Measurements from ENCODE around the gene DMRTA2.
A peak's percentile ranks its signal among the peaks of the same experiment; 100 is the strongest.
"Not testable (repeated sequence)": the region's sequence is repeated elsewhere in the genome, so short reads cannot be mapped to it uniquely, and the experiment has no call there.

The DMRTA2 gene

DNA sequence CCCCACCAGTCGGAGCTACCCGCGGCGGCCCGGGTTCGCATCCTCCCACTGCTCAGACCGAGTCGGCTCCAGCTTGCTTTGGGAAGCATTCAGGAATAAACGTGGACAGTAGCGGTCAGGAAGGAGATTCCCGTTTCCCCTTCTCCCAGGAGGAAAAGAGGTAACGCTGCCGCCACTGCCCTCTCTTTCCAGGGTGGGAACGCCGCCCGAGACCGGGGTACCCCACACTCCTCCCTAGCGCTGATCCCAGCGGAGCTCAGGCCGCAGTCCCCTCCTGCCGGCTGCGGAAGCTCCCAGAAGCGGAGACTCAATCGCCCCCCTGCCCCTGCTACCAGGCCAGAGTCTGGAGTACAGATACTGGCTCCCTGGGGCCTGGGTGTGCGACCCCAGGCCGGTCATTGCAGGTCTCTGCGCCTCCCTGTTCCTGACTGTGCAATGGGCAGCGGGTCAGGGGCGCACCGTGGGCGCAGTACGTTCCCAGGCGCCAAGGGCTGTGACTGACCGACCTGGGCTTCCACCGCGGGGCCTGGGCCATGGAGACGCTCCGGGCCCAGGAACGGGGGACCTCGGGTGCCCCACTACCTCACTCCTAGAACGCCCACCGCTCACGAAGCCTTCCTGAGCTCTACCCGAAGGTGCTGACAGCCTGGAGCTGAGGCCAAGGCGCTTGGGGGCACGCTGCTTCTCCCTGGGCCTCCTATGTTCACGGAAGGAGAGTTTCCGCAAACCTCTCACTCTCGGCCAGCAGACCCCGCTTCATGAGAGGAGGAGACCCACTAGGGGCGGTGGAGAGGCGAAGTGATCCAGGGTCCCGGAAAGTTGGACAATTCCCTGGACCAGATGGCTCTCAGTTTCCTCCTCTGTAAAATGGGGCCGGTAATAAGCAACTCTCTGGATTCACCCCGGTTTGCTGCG is 7.8 kb downstream of the DMRTA2 start:
- no peak for DNase-seq
- H3K27ac ChIP-seq = no peak overlapping the region
- in situ Hi-C loops (cut with HindIII; ENCODE audit: low pct_ligation_motif_present, low sequenced_read_pairs) = no loop called here
- H3K36me3 ChIP-seq (replicated peaks) = no peaks in the 10 kb centered on the region
- TF ChIP-seq, protein P1, sequence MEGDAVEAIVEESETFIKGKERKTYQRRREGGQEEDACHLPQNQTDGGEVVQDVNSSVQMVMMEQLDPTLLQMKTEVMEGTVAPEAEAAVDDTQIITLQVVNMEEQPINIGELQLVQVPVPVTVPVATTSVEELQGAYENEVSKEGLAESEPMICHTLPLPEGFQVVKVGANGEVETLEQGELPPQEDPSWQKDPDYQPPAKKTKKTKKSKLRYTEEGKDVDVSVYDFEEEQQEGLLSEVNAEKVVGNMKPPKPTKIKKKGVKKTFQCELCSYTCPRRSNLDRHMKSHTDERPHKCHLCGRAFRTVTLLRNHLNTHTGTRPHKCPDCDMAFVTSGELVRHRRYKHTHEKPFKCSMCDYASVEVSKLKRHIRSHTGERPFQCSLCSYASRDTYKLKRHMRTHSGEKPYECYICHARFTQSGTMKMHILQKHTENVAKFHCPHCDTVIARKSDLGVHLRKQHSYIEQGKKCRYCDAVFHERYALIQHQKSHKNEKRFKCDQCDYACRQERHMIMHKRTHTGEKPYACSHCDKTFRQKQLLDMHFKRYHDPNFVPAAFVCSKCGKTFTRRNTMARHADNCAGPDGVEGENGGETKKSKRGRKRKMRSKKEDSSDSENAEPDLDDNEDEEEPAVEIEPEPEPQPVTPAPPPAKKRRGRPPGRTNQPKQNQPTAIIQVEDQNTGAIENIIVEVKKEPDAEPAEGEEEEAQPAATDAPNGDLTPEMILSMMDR (IDR thresholded peaks at IDR 0.05; ENCODE audit: low read depth, low read length, missing control alignments) = peak; percentile 17
- H3K27me3 ChIP-seq (replicated peaks) = peaks cover 67% of the 10 kb centered on the region
- H3K4me3 ChIP-seq (ENCODE audit: low read depth, low read length) = no peak overlapping the region

DNA sequence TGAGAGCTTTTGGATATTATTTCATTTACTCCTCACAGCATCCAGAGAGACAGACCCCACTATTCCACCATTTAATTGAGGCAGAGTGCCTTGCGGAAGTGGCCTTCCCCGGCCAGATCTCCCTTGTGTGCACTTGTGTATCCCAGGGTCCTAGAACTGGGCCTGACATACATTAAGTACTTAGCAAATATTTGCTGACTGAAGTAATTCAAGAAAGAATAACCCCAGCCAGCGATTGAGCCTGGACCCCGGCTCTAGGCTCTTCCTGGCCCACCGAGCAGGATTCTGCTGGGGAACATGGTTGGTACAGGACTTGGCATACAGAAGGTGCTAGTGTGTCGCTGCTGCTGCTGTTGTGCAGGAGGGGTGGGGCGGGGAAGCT is 8.4 kb downstream of the DMRTA2 start:
- in situ Hi-C loops (cut with HindIII; ENCODE audit: low pct_ligation_motif_present, low sequenced_read_pairs) = no loop called here

DNA sequence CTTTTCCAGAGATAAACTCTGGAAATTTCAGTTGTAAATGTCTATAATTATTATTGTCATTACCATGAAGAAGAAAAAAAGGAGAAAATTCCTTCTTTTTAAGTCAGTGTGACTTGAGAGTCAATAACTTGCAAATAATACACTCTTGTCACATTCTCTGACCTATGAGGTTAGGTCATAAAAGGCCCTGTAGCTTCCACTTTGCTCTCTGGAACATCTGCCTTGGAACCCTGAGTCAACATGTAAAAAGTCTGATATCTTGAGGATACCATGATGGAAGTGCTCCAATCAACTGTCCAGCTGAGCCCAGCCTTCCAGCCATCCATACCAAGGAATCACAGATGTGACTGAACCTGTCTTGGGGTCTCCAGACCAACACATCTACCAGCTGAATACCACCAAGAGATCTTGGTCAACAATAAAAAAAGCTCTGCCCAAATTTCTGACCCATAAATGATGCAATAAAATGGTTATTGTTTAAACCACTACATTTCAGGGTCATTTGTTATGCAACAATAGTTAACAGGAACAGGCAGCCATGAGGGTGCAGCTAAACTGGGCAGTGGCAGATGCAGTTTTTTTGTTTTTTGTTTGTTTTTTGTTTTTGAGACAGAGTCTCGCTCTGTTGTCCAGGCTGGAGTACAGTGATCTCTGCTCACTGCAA is 10.3 kb downstream of the DMRTA2 start:
- Histone ChIP-seq H3K27me3 (replicated peaks) (peaks cover 42% of the 10 kb centered on the region), H3K27ac (no peak overlapping the region), H3K36me3 (replicated peaks) (no peaks in the 10 kb centered on the region), H3K4me3 (ENCODE audit: low read depth, low read length) (no peak overlapping the region)
- in situ Hi-C loops (cut with HindIII; ENCODE audit: low pct_ligation_motif_present, low sequenced_read_pairs) = no loop called here
- DNase-seq = no peak
- TF ChIP-seq, protein P1 (IDR thresholded peaks at IDR 0.05; ENCODE audit: low read depth, low read length, missing control alignments) = no peak

More for the DNA sequence above, 8.4 kb downstream of the DMRTA2 start:
- H3K36me3 ChIP-seq (replicated peaks) = no peaks in the 10 kb centered on the region
- no peak overlapping the region for H3K4me3 ChIP-seq (ENCODE audit: low read depth, low read length)
- TF ChIP-seq, protein P1 (IDR thresholded peaks at IDR 0.05; ENCODE audit: low read depth, low read length, missing control alignments) = no peak
- H3K27ac ChIP-seq = no peak overlapping the region
- DNase-seq = no peak
- H3K27me3 ChIP-seq (replicated peaks) = peaks cover 61% of the 10 kb centered on the region

DNA sequence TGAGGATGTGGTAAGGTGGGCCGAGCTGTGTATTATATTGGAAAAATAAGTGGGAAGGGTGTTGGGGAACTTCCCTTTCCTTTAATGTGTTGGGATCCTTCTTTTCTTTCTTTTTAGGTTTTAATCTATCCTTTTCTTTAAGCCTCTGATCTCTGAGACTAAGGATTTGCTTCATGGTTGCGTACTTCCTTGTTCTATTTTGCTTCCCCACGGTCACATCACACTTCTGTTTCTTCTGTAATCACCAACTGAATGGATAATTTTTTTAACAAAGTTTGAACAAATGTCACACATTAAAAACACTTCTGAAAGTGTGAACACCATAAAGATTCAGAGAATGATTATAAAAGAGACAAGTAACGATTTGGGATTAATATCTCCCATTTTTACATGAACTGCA is 17.4 kb downstream of the DMRTA2 start:
- no peak for DNase-seq
- in situ Hi-C loops (cut with HindIII; ENCODE audit: low pct_ligation_motif_present, low sequenced_read_pairs) = no loop called here
- Histone ChIP-seq H3K36me3 (replicated peaks) (no peaks in the 10 kb centered on the region), H3K27me3 (replicated peaks) (no peaks in the 10 kb centered on the region), H3K4me3 (ENCODE audit: low read depth, low read length) (no peak overlapping the region), H3K27ac (no peak overlapping the region)
- TF ChIP-seq, protein P1 (IDR thresholded peaks at IDR 0.05; ENCODE audit: low read depth, low read length, missing control alignments) = no peak

DNA sequence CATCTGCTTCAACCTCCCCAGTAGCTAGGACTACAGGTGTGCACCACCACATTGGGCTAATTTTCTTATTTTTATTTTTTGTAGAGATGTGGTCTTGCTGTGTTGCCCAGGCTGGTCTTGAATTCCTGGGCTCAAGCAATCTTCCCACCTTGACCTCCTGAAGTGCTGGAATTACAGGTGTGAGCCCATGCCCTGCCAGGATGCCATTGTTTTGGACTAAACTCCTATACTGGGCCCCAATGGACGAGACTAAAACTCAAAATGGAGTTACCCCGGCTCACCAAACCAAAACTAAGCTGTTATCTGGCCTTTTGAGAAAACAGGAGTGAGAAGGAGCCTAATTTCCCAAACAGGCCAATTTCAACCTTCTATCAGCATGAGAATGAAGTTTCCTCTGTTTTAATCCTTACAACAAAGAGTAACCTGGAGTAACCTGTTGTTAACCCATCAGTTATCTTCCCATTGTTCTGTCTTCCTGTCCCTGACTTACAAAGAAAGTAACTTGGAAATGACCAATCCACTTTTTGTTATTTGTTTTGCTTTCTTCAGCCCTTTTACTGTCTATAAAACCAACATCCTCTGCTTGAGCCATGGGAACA is 29.6 kb downstream of the DMRTA2 start:
- Histone ChIP-seq H3K27me3 (replicated peaks) (no peaks in the 10 kb centered on the region), H3K4me3 (ENCODE audit: low read depth, low read length) (no peak overlapping the region), H3K36me3 (replicated peaks) (no peaks in the 10 kb centered on the region), H3K27ac (no peak overlapping the region)
- no peak for DNase-seq
- in situ Hi-C loops (cut with HindIII; ENCODE audit: low pct_ligation_motif_present, low sequenced_read_pairs) = no loop called here
- TF ChIP-seq, protein P1 (IDR thresholded peaks at IDR 0.05; ENCODE audit: low read depth, low read length, missing control alignments) = no peak

DNA sequence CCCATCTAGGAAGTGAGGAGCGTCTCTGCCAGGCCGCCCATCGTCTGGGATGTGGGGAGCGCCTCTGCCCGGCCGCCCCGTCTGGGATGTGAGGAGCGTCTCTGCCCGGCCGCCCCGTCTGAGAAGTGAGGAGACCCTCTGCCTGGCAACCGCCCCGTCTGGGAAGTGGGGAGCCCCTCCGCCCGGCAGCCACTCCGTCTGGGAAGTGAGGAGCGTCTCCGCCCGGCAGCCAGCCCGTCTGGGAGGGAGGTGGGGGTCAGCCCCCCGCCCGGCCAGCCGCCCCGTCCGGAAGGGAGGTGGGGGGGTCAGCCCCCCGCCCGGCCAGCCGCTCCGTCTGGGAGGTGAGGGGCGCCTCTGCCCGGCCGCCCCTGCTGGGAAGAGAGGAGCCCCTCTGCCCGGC is 41.7 kb downstream of the DMRTA2 start:
- DNase-seq; H3K36me3 ChIP-seq (replicated peaks); in situ Hi-C loops (cut with HindIII; ENCODE audit: low pct_ligation_motif_present, low sequenced_read_pairs); H3K27ac ChIP-seq; H3K27me3 ChIP-seq (replicated peaks); H3K4me3 ChIP-seq (ENCODE audit: low read depth, low read length): not testable (repeated sequence)
